Endodermal cell (in vitro differentiated cells): Measurements from ENCODE around the gene CYP11A1. TPM values are rescaled to one million over a fixed set of nuclear protein-coding genes. Genes with fewer than 3 reads are reported as not detected.

Experiments
- DNase-seq: peaks from one replicate; pipeline ENCODE4 v3.0.0-alpha.2; 2017
- H3K27ac ChIP-seq: 2 replicates; pipeline ENCODE4 v1.5.1; 2013; ENCODE audit warnings: mild to moderate bottlenecking, low read depth, low read length, moderate library complexity
- H3K27me3 ChIP-seq: 2 replicates; pipeline ENCODE4 v1.6.1; 2013; ENCODE audit warnings: mild to moderate bottlenecking, low read length, moderate library complexity; ENCODE audit not compliant: insufficient read depth, control insufficient read depth, poor library complexity, severe bottlenecking
- H3K36me3 ChIP-seq: 2 replicates; pipeline ENCODE4 v1.7.0; 2013; ENCODE audit warnings: mild to moderate bottlenecking, low read length, moderate library complexity; ENCODE audit not compliant: control insufficient read depth, insufficient read depth
- H3K4me1 ChIP-seq: one replicate; pipeline ENCODE4 v1.7.0; 2013; ENCODE audit warnings: low read length; ENCODE audit not compliant: control insufficient read depth, insufficient read depth
- H3K4me3 ChIP-seq: 2 replicates; pipeline ENCODE4 v1.5.1; 2013; ENCODE audit warnings: mild to moderate bottlenecking, low read length, moderate library complexity
- H3K9ac ChIP-seq: 2 replicates; pipeline ENCODE4 v1.6.1; 2013; ENCODE audit warnings: mild to moderate bottlenecking, low read length, moderate library complexity; ENCODE audit not compliant: poor library complexity, severe bottlenecking; ENCODE audit errors: extremely low read depth
- H3K9me3 ChIP-seq: 2 replicates; pipeline ENCODE4 v1.6.1; 2013; ENCODE audit warnings: mild to moderate bottlenecking, low read length, moderate library complexity; ENCODE audit not compliant: control insufficient read depth
- H3K27ac Mint-ChIP-seq: 2 replicates; pipeline ENCODE4 v1.8.0; 2020; ENCODE audit warnings: mixed read lengths
- H3K27me3 Mint-ChIP-seq: 2 replicates; pipeline ENCODE4 v1.8.0; 2021; ENCODE audit warnings: mild to moderate bottlenecking, mixed read lengths; ENCODE audit not compliant: insufficient read depth
- H3K36me3 Mint-ChIP-seq: 2 replicates; pipeline ENCODE4 v1.8.0; 2020; ENCODE audit warnings: low read depth, mixed read lengths
- H3K4me1 Mint-ChIP-seq: 2 replicates; pipeline ENCODE4 v1.8.0; 2020; ENCODE audit warnings: mixed read lengths
- H3K4me3 Mint-ChIP-seq: 2 replicates; pipeline ENCODE4 v1.8.0; 2020; ENCODE audit warnings: mild to moderate bottlenecking, moderate library complexity, mixed read lengths
- H3K9me3 Mint-ChIP-seq: 2 replicates; pipeline ENCODE4 v1.8.0; 2020; ENCODE audit warnings: mild to moderate bottlenecking, mixed read lengths
- CTCF ChIP-seq: fragments of 200-600 bp; sonication (generic); conservative IDR thresholded peaks from 2 replicates; pipeline ENCODE4 v1.5.0; 2021; ENCODE audit warnings: antibody characterized with exemption, mild to moderate bottlenecking
- WGBS, 2 experiments: methylation state at CpG; one replicate each; pipeline versions ENCODE4 v1.1.5 to v1.1.7; 2013; ENCODE audit warnings: missing lambda C conversion rate in 2 of 2, mixed read lengths in 1 of 2; ENCODE audit not compliant: insufficient coverage in 1 of 2, insufficient read length in 1 of 2; 5-methylcytosine and 5-hydroxymethylcytosine counted together
- total RNA-seq, 2 donors: library from RNA; stranded (reverse); fragmentation: NEBNext Ultra II Directional in 1 of 2; extraction: Animal tissue kit (Norgen Biotek cat#: 25700) in 1 of 2; gene quantifications; 2 replicates in 1 of 2; 3 replicates in 1 of 2; pipeline ENCODE4 v1.2.1, GENCODE V29; 2021

The CYP11A1 gene
- total RNA-seq, 2 donors from 2014 or later = 4.8 to 5.3 TPM

GRCh38 chr15:74388363-74388951 is 21.0 kb upstream of the CYP11A1 start:
- Histone ChIP-seq H3K9ac (no peak overlapping the region), H3K4me1 (no peaks in the 10 kb centered on the region), H3K27ac (no peak overlapping the region), H3K9me3 (no peaks in the 10 kb centered on the region), H3K4me3 (no peak overlapping the region), H3K36me3 (no peaks in the 10 kb centered on the region), H3K27me3 (no peaks in the 10 kb centered on the region)
- TF ChIP-seq CTCF = no peak
- H3K27me3 Mint-ChIP-seq = peaks cover 4% of the 10 kb centered on the region
- H3K4me1 Mint-ChIP-seq = peaks cover 13% of the 10 kb centered on the region
- no peak overlapping the region for H3K27ac Mint-ChIP-seq
- H3K4me3 Mint-ChIP-seq = no peak overlapping the region
- WGBS, 2 experiments = 92 to 94% methylated on average over 4 to 10 of the region's 10 CpGs
- no peaks in the 10 kb centered on the region for H3K9me3 Mint-ChIP-seq
- DNase-seq = no peak
- H3K36me3 Mint-ChIP-seq = no peaks in the 10 kb centered on the region

- H3K9me3 Mint-ChIP-seq = no peaks in the 10 kb centered on the region
- DNase-seq = peak; percentile 57
- no peak overlapping the region for H3K27ac Mint-ChIP-seq
- H3K27me3 ChIP-seq = no peaks in the 10 kb centered on the region
- H3K9ac ChIP-seq = no peak overlapping the region
- no peaks in the 10 kb centered on the region for H3K9me3 ChIP-seq
- H3K4me1 Mint-ChIP-seq = peaks cover 13% of the 10 kb centered on the region
- no peaks in the 10 kb centered on the region for H3K4me1 ChIP-seq
- H3K4me3 ChIP-seq = no peak overlapping the region
- H3K36me3 ChIP-seq = no peaks in the 10 kb centered on the region
- 89 to 92% methylated on average over 3 to 10 of the region's 10 CpGs for WGBS, 2 experiments
- H3K27me3 Mint-ChIP-seq = no peaks in the 10 kb centered on the region
- H3K4me3 Mint-ChIP-seq = no peak overlapping the region
- no peaks in the 10 kb centered on the region for H3K36me3 Mint-ChIP-seq
- TF ChIP-seq CTCF = no peak
- H3K27ac ChIP-seq = no peak overlapping the region
Measured at GRCh38 chr15:74387621-74388362, 20.3 kb upstream of the CYP11A1 start.

- H3K4me1 ChIP-seq = no peaks in the 10 kb centered on the region
- 88 to 92% methylated on average over 6 to 13 of the region's 13 CpGs for WGBS, 2 experiments
Measured at GRCh38 chr15:74387141-74387541, 19.7 kb upstream of the CYP11A1 start.

More at GRCh38 chr15:74387141-74387541, 19.7 kb upstream of the CYP11A1 start:
- Mint-ChIP-seq H3K9me3 (no peaks in the 10 kb centered on the region), H3K4me1 (peaks cover 13% of the 10 kb centered on the region), H3K27ac (no peak overlapping the region), H3K4me3 (no peak overlapping the region), H3K36me3 (no peaks in the 10 kb centered on the region), H3K27me3 (no peaks in the 10 kb centered on the region)
- no peak overlapping the region for H3K9ac ChIP-seq
- no peaks in the 10 kb centered on the region for H3K36me3 ChIP-seq
- no peaks in the 10 kb centered on the region for H3K27me3 ChIP-seq
- no peaks in the 10 kb centered on the region for H3K9me3 ChIP-seq
- H3K27ac ChIP-seq = no peak overlapping the region
- no peak for TF ChIP-seq CTCF
- no peak overlapping the region for H3K4me3 ChIP-seq
- no peak for DNase-seq
